ENCODE measurements around the gene CARMIL1. TPM values are rescaled to one million over a fixed set of nuclear protein-coding genes. Genes with fewer than 3 reads are reported as not detected.

The CARMIL1 gene
- total RNA-seq, 3 donors from 2014 or later, result 1.2 to 1.9 (median 1.2) TPM

DNA sequence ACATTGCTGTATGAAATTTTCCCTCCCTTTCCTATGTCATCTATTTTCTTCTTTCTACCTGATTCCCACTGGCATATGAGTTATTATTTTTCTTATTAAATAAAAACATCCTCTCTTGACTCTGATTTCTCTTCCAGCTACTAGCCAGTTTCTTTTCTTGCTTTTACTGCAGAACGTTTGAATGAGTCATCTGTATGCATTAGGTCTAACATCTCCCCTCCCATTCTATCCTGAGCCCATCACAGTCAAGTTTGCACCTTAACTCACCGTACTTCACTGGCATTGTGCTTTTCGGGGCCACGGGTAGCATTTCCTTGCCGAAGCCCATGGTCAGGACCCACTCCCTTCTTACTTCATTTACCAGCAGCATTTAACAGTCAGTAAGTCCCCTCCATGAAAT, 65.7 kb downstream of the CARMIL1 start:
- Mint-ChIP-seq H3K27me3 (ENCODE audit: low read depth) (no peaks in the 10 kb centered on the region), H3K4me1 (ENCODE audit: low read depth) (peaks cover 10% of the 10 kb centered on the region), H3K9me3 (no peaks in the 10 kb centered on the region), H3K4me3 (no peak overlapping the region), H3K36me3 (ENCODE audit: insufficient read depth) (no peaks in the 10 kb centered on the region)
- DNase-seq (no peak), ATAC-seq (peak in 1 of 2 donors; percentile 37)

DNA sequence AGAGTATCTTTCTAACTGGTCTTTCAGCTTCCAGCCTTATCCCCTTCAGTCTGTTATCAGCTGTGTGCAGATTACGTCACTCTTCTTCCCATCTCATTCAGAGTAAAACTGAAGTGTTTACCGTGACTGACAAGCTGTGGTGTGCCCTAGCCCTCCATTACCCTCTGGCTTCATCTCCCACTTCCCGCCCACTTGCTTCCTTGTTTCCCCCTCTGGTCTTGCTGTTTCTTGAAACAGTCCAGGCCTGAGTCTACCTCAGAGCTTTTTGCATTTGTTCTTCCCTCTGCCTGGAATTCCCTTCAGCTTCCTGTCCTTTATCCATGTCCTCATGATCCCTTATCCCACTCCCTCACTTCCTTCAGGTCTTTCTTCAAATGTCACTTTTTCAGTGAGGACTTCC, 66.9 kb downstream of the CARMIL1 start:
- Mint-ChIP-seq H3K9me3 (no peaks in the 10 kb centered on the region), H3K27me3 (ENCODE audit: low read depth) (no peaks in the 10 kb centered on the region), H3K4me1 (ENCODE audit: low read depth) (peaks cover 9% of the 10 kb centered on the region), H3K4me3 (no peak overlapping the region), H3K36me3 (ENCODE audit: insufficient read depth) (no peaks in the 10 kb centered on the region)
- ATAC-seq, result no peak
- DNase-seq, result no peak

DNA sequence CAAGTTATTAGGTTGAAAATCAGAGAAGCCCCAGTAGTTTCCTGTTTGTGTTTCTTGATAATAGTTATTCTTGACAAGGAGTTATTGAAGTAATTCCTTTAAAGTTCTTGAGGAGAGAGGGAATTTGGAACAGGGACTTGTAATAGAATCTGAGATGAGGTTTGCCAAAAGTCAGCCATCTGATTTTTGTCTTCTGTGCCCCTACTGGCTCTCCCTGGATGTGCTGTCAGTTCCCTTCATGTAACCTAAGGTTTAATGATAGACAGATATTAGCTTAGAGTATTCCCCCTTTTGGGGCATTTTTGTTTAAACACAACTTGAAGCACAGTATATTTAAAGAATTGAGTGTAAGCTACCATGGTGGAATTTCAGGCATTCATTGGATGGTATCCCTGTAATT, 71.4 kb downstream of the CARMIL1 start:
- ATAC-seq (no peak), DNase-seq (no peak)
- no peaks in the 10 kb centered on the region for H3K27me3 Mint-ChIP-seq (ENCODE audit: low read depth)
- no peak overlapping the region for H3K4me3 Mint-ChIP-seq
- no peaks in the 10 kb centered on the region for H3K36me3 Mint-ChIP-seq (ENCODE audit: insufficient read depth)
- no peaks in the 10 kb centered on the region for H3K9me3 Mint-ChIP-seq
- peaks cover 9% of the 10 kb centered on the region for H3K4me1 Mint-ChIP-seq (ENCODE audit: low read depth)

DNA sequence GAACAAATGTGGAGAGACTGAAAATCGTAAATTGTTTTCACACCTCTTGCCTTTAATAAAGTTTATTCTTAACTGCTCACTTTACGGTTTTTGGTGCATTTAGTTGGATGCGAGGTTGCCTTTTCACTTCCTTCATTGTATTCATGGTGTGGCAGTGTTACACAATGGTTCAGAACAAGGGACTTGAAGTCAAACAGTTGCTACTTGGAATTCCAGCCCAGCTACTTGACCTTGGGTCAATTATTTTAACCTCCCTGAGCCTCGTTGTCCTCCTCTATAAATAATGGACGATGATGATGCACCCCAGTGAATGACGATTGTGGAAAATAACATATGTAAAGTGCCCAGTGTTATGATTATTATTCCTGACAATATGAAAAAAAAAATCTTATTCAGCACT, 72.3 kb downstream of the CARMIL1 start:
- no peak for ATAC-seq
- H3K4me1 Mint-ChIP-seq (ENCODE audit: low read depth), result peaks cover 9% of the 10 kb centered on the region

DNA sequence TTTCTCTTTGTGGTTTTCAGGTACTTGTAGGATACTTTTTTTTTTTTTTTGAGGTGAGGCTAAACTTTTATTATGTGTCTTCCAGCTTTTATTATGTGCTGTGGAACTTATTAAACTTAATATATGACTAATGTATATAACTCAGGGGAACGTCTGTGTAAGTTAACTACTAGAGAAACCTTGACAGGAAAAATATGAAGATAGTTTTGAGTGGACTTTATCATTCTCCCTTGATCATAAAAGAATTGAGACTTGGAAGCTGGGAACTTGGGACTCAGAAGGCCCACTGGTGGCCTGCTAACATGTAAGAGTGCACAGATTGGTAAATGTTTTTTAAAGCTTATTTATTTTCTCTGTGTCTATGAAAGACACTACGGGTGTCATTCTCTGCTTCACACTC, 73.1 kb downstream of the CARMIL1 start:
- Mint-ChIP-seq H3K4me3 (no peak overlapping the region), H3K36me3 (ENCODE audit: insufficient read depth) (no peaks in the 10 kb centered on the region), H3K4me1 (ENCODE audit: low read depth) (peaks cover 9% of the 10 kb centered on the region), H3K9me3 (no peaks in the 10 kb centered on the region), H3K27me3 (ENCODE audit: low read depth) (no peaks in the 10 kb centered on the region)
- DNase-seq (no peak), ATAC-seq (no peak)

More for the DNA sequence above, 72.3 kb downstream of the CARMIL1 start:
- Mint-ChIP-seq H3K9me3 (no peaks in the 10 kb centered on the region), H3K36me3 (ENCODE audit: insufficient read depth) (no peaks in the 10 kb centered on the region), H3K27me3 (ENCODE audit: low read depth) (no peaks in the 10 kb centered on the region), H3K4me3 (no peak overlapping the region)
- DNase-seq, result no peak

DNA sequence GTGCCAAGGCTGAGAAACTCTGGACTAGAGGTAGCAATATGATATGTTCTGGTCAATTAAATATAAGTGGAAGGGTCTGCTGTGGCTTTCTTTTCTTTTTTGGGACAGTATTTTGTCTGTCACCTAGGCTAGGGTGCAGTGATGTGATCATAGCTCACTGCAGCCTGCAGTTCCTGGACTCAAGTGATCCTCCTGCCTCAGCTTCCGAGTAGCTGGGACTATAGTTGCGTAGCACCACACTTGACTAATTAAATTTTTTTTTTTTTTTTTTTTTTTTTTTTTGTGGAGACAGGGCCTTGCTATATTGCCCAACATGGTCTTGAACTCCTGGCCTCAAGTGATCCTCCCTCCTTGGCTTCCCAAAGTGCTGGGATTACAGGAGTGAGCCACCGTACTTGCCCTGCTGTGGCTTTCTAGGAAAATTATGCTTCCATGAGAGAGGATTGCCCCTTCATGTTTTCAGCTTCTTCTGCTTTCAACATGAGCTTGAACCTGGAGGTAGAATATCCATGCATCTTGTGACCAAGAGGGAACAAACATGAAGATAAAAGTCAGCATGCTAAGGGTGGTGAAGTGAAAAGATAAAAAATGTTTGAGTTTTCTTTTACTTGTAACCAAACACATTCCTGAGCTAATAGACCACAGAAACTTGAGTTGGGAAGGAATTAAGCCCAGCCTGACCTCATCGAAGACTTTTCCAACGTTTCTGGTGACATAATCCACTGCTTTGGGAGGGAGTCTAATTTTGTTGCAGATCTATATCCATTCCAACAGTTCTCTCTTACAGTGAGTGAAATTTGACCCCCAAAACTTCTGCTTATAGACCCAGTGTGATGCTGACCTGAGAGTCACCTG, 75.1 kb downstream of the CARMIL1 start:
- no peak overlapping the region for H3K4me3 Mint-ChIP-seq
- ATAC-seq (no peak), DNase-seq (no peak)
- H3K4me1 Mint-ChIP-seq (ENCODE audit: low read depth), result peaks cover 11% of the 10 kb centered on the region
- no peaks in the 10 kb centered on the region for H3K36me3 Mint-ChIP-seq (ENCODE audit: insufficient read depth)
- H3K27me3 Mint-ChIP-seq (ENCODE audit: low read depth), result no peaks in the 10 kb centered on the region
- H3K9me3 Mint-ChIP-seq, result no peaks in the 10 kb centered on the region

DNA sequence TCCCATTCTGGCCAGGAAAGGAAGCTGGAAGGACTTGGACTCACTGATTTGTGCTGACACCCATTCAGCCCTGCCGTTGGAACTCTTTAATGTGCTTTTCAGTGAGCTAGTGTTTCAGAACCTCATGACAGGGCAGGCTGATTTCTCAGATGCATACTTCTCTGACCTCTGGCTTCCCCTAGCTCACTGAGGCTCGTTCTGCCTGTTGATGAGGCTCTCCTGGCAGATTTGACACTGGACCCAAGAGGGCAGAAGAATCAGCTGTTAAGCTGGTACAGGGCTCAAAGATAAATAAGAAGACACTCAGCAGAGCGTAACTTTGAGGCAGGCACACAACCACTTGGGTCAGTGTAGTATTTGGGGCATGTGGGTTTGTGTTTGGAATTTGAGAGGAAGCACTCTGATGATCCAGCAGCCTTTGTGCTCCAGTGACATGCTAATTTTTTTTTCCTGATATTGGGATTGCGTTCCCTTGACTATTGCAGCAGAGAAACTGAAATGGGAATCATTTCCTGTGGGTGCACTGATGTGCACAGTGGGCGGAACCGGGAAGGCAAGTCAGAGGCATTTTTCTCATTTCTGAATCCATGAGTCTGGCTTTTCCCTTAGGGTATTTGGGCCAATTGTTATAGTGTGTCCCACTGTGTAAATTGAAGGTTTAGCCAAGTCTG, 80.2 kb downstream of the CARMIL1 start:
- DNase-seq, result no peak
- ATAC-seq, result no peak
- Mint-ChIP-seq H3K9me3 (no peaks in the 10 kb centered on the region), H3K4me1 (ENCODE audit: low read depth) (peaks cover 2% of the 10 kb centered on the region), H3K4me3 (no peak overlapping the region), H3K27me3 (ENCODE audit: low read depth) (no peaks in the 10 kb centered on the region), H3K36me3 (ENCODE audit: insufficient read depth) (no peaks in the 10 kb centered on the region)

DNA sequence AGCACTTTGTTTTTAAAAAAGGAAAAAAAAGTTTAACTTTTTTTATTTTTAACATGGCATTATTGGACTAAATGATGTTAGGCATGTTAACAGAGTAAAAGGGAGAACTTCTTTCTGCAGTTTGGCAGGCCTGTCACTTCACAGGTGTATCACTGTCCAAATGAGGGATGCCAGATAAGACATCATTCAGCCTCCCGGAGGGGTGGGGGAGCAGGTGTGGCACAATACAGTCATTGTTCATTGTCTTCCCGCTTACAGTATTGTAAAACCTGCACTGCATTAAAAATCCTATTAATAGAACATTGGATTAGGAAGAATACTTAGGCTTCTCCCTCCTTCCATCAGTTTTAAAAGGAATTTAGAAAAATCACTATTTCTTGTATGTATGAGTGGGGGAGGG, 80.7 kb downstream of the CARMIL1 start:
- Mint-ChIP-seq H3K27me3 (ENCODE audit: low read depth) (no peaks in the 10 kb centered on the region), H3K9me3 (no peaks in the 10 kb centered on the region), H3K4me3 (no peak overlapping the region), H3K36me3 (ENCODE audit: insufficient read depth) (no peaks in the 10 kb centered on the region), H3K4me1 (ENCODE audit: low read depth) (peaks cover 2% of the 10 kb centered on the region)
- DNase-seq (no peak), ATAC-seq (no peak)

DNA sequence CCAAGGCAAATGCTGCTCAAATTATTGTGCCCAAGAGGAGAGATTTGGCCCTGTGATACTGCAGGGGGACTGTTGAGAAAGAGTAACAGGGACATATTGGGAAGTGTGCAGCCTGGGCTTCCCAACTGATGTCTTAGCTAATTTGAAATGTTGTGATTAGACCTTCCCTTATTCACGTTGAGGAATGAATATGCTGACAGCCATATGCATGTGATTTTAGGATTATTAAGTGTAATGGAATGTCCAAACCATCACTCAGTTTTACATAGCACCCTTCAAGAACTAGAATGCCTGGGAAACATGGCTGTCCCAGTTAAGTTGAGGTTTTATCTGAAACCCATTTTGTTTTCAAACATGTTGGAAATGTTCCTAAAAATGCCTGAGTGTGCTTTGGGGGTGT, 81.4 kb downstream of the CARMIL1 start:
- Mint-ChIP-seq H3K4me1 (ENCODE audit: low read depth) (peaks cover 2% of the 10 kb centered on the region), H3K36me3 (ENCODE audit: insufficient read depth) (no peaks in the 10 kb centered on the region)

DNA sequence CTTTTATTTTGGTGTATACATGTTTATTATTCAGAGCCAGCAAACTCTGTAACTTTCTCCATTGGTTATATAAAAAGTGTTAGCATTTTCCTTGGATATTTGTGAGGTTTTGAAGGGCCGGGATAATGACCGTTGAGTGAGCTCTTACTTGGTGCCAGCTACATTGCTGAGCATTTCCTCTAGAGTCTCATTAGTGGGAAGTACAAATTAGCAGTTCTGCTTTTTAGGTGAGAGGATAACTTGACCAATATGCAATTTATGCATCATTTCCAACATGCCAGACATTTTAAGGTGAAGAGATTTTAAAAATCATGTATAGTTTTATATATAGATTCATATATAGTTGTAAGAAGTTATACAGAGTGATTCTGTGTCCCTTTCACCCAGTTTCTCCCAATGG, 84.3 kb downstream of the CARMIL1 start:
- DNase-seq (no peak), ATAC-seq (no peak)
- no peaks in the 10 kb centered on the region for H3K9me3 Mint-ChIP-seq
- H3K36me3 Mint-ChIP-seq (ENCODE audit: insufficient read depth), result no peaks in the 10 kb centered on the region
- peaks cover 30% of the 10 kb centered on the region for H3K4me1 Mint-ChIP-seq (ENCODE audit: low read depth)
- no peaks in the 10 kb centered on the region for H3K27me3 Mint-ChIP-seq (ENCODE audit: low read depth)
- H3K4me3 Mint-ChIP-seq, result no peak overlapping the region

More for the DNA sequence above, 81.4 kb downstream of the CARMIL1 start:
- no peak overlapping the region for H3K4me3 Mint-ChIP-seq
- no peaks in the 10 kb centered on the region for H3K27me3 Mint-ChIP-seq (ENCODE audit: low read depth)
- H3K9me3 Mint-ChIP-seq, result no peaks in the 10 kb centered on the region
- no peak for DNase-seq
- ATAC-seq, result no peak

DNA sequence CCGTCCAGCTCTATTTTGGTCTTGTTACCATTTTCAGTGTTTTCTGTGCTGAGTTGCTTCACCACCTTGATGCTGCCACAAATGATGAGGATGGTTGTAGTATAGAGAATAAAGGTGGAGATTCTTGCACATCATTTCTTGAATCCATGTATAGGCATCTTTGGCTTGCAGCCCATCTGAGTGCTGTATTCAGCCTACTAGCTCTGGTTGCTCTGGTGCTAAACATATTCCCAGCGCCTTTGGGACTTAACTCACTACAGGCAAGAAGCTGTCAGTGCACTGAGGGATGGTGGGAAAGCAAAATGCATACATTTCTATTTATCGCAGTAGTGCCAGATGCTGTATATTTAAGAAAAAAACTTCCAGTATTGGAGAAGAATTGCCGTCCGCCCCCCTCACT, 86.0 kb downstream of the CARMIL1 start:
- H3K27me3 Mint-ChIP-seq (ENCODE audit: low read depth), result no peaks in the 10 kb centered on the region
- H3K4me3 Mint-ChIP-seq, result no peak overlapping the region
- peaks cover 45% of the 10 kb centered on the region for H3K4me1 Mint-ChIP-seq (ENCODE audit: low read depth)
- H3K36me3 Mint-ChIP-seq (ENCODE audit: insufficient read depth), result no peaks in the 10 kb centered on the region
- DNase-seq (no peak), ATAC-seq (no peak)
- H3K9me3 Mint-ChIP-seq, result no peaks in the 10 kb centered on the region

DNA sequence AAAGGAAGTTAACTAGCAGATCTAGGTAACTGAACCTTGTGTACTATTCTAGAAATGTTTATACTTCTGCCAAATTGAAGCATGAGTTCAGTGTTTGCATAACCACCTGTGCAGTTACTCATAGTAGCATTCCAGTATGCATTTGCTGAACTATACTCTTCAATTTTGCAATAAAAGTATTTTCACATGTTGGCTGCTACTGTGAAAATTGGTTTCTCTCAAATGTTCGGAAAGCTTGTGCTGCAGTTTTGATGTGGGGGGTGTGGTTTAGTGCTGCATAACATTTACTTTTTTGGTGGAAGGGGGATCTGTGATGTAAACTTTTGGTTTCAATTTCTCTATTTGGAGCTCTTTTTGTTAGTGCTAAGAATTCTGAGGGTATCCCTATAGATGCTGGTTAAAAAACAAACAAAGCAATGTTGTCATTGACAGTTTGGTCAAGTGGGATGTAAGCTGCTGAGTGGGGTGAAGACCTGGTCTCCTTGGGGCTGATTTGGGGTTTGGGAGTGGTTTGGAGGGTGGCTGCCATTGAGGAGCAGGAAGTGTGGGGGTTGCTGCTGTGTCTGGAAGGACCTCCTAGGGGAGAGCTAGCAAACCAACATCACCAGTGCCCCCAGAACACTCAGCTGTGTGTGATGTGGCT, 87.8 kb downstream of the CARMIL1 start:
- Mint-ChIP-seq H3K27me3 (ENCODE audit: low read depth) (no peaks in the 10 kb centered on the region), H3K4me3 (peak overlapping the region; percentile 77), H3K4me1 (ENCODE audit: low read depth) (peaks cover 63% of the 10 kb centered on the region), H3K36me3 (ENCODE audit: insufficient read depth) (no peaks in the 10 kb centered on the region), H3K9me3 (no peaks in the 10 kb centered on the region)
- ATAC-seq (peak; percentile 54 to 61), DNase-seq (peak; percentile 11)

DNA sequence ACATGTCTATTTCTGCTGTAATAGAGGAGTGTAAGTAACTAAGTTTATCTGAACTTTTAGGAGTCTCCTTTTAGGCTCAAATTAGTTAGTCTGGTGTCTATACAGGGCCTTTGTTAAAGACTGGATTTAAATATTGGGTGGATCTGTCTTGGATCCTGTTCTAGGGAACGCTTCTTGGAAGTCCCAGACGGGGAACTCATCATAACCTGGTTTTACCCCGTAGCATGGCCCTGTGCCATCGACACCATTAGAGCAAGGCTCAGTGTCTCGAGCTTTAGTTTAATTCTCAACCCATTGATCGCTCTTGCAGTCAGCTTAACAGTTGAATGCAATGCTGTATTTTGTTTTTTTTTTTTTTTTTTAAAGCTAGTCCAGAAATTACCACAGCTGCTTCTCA, 89.9 kb downstream of the CARMIL1 start:
- no peaks in the 10 kb centered on the region for H3K27me3 Mint-ChIP-seq (ENCODE audit: low read depth)
- no peak overlapping the region for H3K4me3 Mint-ChIP-seq
- peaks cover 68% of the 10 kb centered on the region for H3K4me1 Mint-ChIP-seq (ENCODE audit: low read depth)

DNA sequence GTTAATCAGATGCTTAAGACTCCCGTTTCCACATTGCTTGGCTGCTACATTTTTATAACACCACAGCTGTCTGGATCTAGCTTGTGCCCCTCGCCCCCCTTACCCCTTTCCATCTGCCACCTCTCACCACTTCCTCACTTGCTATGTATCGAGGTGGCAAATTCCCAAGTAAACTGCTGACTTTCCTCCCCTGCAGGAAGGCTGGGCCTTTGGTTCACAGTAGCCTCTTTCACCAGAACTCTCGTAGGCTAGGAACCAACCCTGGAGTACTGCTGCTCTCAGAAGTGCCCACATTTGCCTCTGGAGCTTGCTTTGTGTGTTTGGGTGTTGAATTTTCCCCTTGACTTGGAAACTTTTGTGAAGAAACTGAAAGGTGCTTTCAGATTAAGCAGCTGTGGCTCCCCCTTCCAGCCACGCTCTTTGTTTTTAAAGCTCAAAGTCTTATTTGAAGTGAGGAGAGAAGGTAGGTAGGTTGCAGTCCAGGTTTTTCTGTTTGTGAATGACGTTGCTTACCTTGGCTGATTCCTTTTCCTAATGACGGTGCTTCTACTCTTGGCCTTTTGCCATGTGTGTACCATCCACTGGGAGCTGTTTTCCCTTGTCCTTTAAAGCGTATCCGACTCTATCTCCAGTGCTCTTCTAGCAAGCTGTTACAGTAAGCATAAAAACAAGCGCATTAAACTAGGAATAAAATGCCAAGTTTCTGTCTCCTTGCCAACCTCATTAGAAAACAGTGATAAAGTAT, 90.4 kb downstream of the CARMIL1 start:
- H3K4me1 Mint-ChIP-seq (ENCODE audit: low read depth), result peaks cover 68% of the 10 kb centered on the region
- ATAC-seq, result peak; percentile 7 to 22
- no peaks in the 10 kb centered on the region for H3K36me3 Mint-ChIP-seq (ENCODE audit: insufficient read depth)
- DNase-seq, result no peak
- peak overlapping the region; percentile 61 for H3K4me3 Mint-ChIP-seq
- no peaks in the 10 kb centered on the region for H3K27me3 Mint-ChIP-seq (ENCODE audit: low read depth)
- peaks cover 8% of the 10 kb centered on the region for H3K9me3 Mint-ChIP-seq

More for the DNA sequence above, 89.9 kb downstream of the CARMIL1 start:
- Mint-ChIP-seq H3K36me3 (ENCODE audit: insufficient read depth) (no peaks in the 10 kb centered on the region), H3K9me3 (peaks cover 2% of the 10 kb centered on the region)
- no peak for DNase-seq
- no peak for ATAC-seq
